NOMO-1 treated with DMSO at 0.1 percent for 48 hours (cell line): Measurements from ENCODE around the gene PSRC1.

Experiments used
- DNase-seq: peaks from one replicate; lab custom pipeline; 2025; ENCODE audit not compliant: unreplicated experiment; lab: John Stamatoyannopoulos, UW

Gene PSRC1

DNA sequence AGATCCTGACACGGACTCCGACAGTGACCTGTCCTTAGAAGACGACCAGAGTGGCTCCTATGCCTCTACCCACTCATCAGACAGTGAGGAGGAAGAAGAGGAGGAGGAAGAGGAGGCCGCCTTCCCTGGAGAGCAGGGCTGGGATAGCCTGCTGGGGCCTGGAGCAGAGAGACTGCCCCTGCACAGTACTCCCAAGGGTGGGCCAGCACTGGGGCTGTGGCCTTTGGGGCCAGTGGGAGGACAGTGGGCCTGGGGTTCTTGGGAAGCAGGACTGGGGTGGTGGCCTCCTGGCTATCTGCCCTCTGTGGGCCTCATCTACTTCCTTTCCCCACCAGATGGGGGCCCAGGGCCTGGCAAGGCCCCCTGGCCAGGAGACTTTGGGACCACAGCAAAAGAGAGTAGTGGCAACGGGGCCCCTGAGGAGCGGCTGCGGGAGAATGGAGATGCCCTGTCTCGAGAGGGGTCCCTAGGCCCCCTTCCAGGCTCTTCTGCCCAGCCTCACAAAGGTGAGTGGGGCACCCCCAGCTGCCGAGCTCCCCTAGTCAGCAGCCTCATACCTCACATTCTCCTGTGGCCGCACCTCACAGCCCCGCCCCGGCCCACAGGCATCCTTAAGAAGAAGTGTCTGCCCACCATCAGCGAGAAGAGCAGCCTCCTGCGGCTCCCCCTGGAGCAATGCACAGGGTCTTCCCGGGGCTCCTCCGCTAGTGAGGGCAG is 10.0 kb downstream of the PSRC1 start:
- DNase-seq = no peak

DNA sequence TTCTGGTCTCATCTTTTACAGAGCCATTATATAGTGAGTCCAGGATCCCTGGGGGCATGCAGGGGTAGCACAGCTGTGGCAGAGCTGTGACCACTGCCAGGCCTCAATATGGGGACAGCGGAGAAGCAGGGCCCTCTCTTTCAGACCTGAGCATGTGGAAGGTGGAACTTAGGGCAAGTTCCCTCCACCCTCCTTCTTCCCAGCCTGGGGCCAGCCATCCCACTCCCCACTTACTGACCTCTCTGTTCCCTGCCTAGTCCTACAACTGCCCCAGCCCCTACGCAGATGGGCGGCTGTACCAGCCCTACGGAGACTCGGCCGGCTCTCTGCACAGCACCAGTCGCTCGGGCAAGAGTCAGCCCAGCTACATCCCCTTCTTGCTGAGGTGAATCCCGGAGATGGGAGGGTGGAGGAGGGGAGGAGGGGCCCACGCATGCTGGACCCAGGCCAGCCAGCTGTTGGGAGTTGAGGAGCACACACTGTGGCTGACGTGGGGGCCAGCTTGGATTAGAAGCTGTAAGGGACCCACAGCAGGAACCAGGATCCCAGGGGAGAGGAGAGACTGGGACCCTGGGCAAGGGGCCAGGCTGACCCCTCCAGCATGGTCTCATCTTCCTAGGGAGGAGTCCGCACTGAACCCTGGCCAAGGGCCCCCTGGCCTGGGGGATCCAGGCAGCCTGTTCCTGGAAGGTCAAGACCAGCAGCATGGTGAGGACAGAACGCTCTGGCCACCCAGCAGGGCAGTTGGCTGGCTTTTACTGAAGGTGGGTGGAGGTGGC is 10.7 kb downstream of the PSRC1 start:
- no peak for DNase-seq

DNA sequence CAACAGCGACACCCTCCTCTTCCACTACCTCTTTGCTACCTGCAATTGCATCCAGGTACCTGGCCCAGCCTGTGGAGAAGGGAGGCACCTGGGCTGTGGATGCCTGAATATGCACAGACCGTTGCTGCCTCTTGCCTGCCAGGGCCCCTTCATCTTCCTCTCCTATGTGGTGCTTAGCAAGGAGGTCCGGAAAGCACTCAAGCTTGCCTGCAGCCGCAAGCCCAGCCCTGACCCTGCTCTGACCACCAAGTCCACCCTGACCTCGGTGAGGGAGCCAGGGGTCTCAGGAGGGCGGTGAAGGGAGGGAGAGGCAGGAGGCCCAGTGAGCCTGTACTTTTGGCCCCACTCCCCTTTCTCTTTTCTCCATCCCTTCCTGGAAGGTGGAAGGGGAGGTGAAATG is 11.5 kb downstream of the PSRC1 start:
- no peak for DNase-seq

DNA sequence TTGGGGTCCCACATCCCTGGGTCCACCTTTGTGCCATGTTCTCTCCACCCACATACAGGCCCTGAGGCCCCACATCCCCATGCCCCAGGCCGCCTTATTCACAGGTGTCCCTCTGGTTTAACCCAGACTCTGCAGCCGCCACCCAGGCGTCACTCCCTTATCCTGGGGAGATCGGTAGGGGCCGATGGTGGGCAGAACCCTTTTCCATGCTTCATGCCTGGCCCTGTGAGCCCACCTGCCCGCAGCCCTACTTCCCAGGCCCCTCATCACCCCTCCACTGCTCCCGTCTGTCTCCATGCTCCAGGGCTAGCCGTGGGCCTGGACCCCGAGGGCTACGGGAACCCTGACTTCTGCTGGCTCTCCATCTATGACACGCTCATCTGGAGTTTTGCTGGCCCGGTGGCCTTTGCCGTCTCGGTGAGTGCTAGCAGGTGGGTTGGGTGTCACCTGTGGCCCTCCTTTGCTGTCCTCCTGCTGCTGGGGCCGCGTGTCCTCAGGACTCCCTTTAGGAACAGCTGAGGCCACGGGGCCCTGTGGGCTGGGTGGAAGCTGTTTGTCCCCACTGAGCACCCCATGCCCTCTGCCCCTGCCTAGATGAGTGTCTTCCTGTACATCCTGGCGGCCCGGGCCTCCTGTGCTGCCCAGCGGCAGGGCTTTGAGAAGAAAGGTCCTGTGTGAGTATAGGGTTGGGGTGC is 12.2 kb downstream of the PSRC1 start:
- DNase-seq = no peak

DNA sequence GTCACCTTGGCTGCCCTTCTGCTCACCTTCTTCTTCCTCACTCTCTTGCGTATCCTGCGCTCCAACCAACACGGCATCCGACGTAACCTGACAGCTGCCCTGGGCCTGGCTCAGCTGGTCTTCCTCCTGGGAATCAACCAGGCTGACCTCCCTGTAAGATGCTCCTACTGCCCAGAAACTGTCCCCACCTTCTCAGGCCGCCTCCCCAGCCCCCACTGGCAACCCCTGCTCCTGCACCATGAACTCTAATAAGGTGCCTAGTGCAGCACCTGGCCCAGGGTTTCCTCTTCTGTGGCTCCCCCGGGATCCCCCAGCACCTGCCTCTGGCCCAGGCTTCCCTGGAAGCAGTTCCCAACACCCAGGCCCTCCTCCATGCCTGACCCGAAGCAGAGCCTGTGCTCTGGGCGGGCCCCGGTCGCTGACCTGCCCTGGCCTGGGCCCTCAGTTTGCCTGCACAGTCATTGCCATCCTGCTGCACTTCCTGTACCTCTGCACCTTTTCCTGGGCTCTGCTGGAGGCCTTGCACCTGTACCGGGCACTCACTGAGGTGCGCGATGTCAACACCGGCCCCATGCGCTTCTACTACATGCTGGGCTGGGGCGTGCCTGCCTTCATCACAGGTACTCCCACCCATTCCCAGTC is 12.8 kb downstream of the PSRC1 start:
- no peak for DNase-seq

DNA sequence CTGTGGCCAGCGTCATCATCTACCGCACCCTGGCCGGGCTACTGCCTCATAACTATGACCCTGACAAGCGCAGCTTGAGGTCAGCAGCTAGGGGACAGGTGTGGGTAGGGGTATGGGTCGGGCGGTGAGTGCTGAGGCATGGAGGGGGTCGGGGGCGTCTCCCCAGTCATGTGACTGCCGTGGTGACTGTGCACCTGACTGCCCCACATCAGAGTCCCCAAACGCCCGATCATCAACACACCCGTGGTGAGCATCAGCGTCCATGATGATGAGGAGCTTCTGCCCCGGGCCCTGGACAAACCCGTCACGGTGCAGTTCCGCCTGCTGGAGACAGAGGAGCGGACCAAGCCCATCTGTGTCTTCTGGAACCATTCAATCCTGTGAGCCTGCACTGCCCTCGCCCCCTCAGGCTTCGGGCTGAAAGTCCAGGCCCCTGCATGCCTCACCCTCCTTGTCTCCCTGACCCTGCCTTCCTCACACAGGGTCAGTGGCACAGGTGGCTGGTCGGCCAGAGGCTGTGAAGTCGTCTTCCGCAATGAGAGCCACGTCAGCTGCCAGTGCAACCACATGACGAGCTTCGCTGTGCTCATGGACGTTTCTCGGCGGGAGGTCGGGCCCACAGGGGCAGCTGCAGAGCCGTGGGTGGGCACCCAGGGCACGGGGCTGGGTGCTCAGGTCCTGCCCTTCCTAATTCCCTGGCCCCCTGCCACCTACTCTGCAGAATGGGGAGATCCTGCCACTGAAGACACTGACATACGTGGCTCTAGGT is 13.5 kb downstream of the PSRC1 start:
- no peak for DNase-seq

DNA sequence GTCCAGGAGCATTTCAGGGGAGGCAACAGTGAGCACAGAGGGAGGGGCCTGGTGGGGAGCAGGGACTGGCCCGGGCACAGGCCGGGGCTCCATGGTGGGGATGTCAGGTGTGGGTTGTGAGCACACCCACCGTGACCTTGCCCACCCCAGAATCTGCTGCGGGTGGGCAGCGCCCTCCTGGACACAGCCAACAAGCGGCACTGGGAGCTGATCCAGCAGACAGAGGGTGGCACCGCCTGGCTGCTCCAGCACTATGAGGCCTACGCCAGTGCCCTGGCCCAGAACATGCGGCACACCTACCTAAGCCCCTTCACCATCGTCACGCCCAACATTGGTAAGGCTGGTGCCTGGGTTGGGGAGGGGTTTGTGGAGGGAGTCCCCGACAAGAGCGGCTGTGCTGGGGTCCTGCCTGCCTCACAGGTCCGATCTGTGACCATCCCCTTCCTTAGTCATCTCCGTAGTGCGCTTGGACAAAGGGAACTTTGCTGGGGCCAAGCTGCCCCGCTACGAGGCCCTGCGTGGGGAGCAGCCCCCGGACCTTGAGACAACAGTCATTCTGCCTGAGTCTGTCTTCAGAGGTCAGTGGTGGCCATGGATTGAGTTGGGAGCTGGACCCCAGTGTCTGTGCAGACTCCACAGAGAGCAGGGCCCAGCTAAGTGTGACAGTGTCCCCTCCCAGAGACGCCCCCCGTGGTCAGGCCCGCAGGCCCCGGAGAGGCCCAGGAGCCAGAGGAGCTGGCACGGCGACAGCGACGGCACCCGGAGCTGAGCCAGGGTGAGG is 14.3 kb downstream of the PSRC1 start:
- DNase-seq = no peak

DNA sequence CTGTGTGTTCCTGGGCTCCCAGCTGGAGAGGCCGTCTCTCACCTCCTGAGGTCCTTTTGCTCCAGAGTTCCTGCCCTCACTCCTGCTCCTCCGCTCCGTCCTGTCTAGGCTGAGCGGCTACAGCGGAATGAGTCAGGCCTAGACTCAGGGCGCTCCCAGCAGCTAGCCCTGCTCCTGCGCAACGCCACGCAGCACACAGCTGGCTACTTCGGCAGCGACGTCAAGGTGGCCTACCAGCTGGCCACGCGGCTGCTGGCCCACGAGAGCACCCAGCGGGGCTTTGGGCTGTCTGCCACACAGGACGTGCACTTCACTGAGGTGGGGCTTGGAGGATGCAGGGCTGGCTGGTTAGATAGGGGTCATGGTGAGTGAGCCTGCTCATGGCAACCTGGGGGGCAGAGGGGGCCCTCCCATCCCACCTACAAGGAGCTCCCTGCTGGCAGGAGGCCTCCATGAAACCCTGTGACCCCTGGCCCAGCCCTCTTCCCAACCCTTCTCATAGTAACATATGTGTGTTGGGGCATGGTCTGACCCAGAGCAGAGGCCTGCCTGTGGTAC is 15.1 kb downstream of the PSRC1 start:
- no peak for DNase-seq

DNA sequence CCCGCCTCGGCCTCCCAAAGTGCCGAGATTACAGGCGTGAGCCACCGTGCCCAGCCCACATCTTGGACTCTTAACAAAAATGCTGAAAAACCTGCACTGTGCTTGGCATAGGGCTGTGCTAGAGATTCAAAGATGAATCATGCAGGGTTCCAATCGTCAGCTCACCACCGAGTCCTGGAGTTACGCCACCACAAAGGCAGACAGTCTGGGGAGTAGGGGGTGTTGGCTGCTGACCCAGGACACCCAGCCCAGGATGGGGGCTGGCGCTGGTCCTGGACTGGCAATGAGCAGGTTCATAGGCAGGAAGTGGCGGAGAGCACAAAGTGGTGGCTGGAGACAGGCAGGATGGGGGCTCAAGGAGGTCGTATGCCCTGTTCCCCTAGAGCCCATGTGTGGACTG is 16.0 kb downstream of the PSRC1 start:
- DNase-seq = no peak

DNA sequence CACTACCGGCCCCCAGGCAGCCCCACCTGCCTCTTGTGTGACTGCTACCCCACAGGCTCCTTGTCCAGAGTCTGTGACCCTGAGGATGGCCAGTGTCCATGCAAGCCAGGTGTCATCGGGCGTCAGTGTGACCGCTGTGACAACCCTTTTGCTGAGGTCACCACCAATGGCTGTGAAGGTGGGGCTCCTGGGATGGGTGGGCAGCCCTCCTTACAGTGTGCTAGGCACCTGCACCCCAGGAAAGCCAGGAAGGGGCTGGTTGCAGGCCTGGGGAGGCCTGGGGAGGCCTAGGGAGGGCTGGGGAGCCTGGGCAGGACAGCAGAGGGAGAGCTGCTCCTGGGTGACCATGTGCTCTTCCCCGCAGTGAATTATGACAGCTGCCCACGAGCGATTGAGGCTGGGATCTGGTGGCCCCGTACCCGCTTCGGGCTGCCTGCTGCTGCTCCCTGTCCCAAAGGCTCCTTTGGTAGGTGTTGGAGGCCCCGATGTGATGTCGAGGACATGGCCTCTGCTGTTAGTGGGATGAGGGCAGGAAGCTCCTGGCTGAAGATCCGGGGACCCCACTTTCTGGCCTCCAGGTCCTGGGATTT is 17.1 kb downstream of the PSRC1 start:
- no peak for DNase-seq

DNA sequence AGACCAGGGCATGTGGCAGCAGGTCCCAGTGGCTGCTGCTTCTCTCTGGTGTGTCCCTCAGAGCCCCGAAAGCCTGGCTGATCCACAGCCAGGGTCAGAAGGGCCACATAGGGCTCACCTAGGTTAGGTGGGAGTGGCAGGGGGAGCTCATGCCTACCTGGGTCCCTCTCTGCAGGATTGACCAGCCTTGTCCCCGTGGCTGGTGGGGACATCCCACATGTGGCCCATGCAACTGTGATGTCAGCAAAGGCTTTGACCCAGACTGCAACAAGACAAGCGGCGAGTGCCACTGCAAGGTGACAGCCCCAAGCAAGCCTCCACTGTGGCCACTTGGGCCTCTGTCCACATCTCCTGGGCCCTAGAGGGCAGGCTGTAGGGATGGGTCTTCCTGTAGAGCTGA is 17.9 kb downstream of the PSRC1 start:
- DNase-seq = no peak

DNA sequence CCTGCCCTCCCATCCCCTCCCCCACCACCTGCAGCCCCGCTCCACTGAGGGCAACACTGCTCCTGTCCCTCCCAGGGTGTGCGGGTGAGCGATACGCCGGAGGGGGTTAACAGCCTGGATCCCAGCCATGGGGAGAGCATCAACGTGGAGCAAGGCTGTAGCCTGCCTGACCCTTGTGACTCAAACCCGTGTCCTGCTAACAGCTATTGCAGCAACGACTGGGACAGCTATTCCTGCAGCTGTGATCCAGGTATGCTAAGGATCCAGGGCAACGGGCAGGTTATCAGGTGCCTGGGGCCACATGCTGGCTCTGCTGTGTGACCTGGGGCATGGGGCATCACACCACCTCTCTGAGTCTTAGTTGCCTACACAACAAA is 18.6 kb downstream of the PSRC1 start:
- no peak for DNase-seq

DNA sequence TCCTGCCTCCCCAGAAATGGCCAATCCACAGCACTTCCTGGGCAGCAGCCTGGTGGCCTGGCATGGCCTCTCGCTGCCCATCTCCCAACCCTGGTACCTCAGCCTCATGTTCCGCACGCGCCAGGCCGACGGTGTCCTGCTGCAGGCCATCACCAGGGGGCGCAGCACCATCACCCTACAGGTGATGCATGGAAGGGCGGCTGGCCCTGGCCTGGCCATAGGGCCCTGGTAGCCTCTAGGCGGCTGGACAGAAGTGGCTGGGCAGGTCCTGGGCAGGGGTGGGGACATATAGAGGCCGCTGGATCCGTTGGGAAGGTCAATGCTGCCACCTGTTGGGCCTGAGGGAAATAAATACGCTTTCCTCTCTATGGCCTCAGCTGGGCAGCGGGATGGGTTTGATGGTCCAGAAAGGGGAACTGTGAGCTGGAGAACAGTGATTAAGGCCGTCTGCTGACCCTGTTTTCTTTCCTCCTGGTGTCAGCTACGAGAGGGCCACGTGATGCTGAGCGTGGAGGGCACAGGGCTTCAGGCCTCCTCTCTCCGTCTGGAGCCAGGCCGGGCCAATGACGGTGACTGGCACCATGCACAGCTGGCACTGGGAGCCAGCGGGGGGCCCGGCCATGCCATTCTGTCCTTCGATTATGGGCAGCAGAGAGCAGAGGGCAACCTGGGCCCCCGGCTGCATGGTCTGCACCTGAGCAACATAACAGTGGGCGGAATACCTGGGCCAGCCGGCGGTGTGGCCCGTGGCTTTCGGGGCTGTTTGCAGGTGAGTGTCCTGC is 19.2 kb downstream of the PSRC1 start:
- DNase-seq = peak; percentile 47

DNA sequence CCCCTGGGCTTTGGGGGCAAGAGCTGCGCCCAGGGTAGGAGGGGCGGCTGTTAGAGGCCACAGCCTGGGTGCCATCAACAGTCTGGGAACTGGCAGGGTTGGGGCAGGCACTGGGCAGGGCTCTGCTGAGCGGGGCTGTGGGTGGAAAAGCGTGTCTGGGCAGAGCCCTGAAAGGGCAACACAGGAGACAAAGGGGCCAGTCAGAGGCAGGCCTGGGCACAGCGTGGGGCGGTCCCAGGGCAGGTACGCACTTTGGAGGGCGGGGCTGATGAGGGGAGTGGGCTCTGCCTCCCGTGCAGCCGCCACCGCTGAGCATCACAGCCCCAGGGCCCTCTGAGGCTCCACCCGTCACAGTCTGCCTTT is 19.7 kb downstream of the PSRC1 start:
- no peak for DNase-seq

DNA sequence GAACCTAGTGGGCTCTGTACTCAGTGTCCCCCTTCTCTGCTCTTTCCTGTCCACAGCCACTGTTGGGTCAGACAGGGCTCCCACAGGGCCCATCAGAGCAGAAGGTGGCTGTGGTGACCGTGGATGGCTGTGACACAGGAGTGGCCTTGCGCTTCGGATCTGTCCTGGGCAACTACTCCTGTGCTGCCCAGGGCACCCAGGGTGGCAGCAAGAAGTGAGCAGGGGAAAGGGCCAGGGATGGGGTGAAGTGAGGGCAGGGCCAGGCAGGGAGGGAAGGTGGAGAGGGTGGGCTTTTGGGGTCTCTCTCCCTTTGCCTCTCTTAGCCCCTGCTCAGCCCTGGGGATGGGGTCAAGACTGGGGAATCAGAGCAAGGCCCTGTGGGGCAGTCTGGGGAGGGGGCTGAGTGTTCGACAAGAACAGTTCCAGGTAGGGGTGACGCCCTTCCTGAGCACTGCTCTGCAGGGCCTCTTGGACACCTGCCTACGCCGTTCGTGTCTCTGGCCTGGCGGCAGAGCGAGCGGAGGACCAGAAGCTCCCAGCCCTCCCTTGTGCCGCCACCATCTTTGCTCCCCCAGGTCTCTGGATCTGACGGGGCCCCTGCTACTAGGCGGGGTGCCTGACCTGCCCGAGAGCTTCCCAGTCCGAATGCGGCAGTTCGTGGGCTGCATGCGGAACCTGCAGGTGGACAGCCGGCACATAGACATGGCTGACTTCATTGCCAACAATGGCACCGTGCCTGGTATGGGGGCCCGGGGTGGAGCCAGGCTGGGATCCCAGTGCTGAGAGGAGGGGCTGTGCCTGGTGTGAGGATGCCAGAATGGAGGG is 20.5 kb downstream of the PSRC1 start:
- DNase-seq = no peak

DNA sequence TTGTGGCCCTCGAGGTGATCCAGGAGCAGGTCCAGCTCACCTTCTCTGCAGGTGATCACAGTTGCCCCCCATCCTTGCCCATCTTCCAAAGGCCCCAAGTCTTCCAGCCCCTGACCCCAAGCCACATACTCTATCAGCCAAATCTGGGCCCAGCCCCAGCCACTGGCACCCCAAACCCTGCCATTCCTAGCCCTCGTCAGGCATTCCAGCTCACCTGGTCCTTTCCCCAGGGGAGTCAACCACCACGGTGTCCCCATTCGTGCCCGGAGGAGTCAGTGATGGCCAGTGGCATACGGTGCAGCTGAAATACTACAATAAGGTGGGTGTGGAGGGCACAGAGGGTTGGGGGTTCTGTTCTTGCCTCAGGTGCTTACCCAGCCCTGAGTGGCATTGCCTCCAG is 21.4 kb downstream of the PSRC1 start:
- no peak for DNase-seq

DNA sequence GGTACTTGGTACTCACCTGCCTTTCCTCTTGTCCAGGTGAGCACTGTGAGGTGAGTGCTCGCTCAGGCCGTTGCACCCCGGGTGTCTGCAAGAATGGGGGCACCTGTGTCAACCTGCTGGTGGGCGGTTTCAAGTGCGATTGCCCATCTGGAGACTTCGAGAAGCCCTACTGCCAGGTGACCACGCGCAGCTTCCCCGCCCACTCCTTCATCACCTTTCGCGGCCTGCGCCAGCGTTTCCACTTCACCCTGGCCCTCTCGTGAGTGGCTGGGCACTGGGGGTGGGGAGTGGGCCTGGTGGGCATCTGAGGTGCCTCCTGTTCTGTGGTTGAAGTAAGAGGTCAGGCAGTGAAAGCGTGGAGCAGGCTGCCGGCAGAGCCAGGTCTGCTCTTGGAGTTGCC is 21.9 kb downstream of the PSRC1 start:
- DNase-seq = no peak
